ENCODE results near the gene ZNF536. TPM values are rescaled to one million over a fixed set of nuclear protein-coding genes. Genes with fewer than 3 reads are reported as not detected.
A peak's percentile ranks its signal among the peaks of the same experiment; 100 is the strongest.

ZNF536 gene
- not detected in 2 replicates for total RNA-seq
- not detected in 2 replicates for polyA plus RNA-seq
- polyA plus RNA-seq (2011; cell fraction: cytosol; rRNA removed), result not detected in 2 replicates
- polyA plus RNA-seq (2011; cell fraction: nucleus; rRNA removed), result not detected in 2 replicates
- polyA plus RNA-seq (2012), result not detected in 2 replicates
- not detected in 2 replicates for polyA minus RNA-seq
- polyA minus RNA-seq (2011; cell fraction: cytosol; rRNA and poly(A)+ RNA removed), result not detected
- polyA minus RNA-seq (2011; cell fraction: nucleus; rRNA and poly(A)+ RNA removed), result not detected in 2 replicates
- percentile 1 among the genes with signal in this experiment for Bru-seq, nascent RNA
- percentile 0 among the genes with signal in this experiment for BruChase-seq, experiment 1, labeled RNA remaining after a 6-hour chase
- BruChase-seq, experiment 2, labeled RNA remaining after a 2-hour chase, result not detected
- long read RNA-seq, result 0 reads

GRCh38 chr19:30371960-30372824, at the start of gene ZNF536:
ZNF536 (plus strand) TSS chr19:30372384; CDS start chr19:30443563, 71,179 bp downstream.
- ChIA-PET POLR2A (no interaction called here), CTCF (no interaction called here)
- H3K27me3 ChIP-seq (ENCODE audit: control insufficient read depth in 2 of 2, insufficient read depth in 2 of 2, low read length in 2 of 2), result no peaks in the 10 kb centered on the region
- H3K4me1 ChIP-seq (ENCODE audit: control insufficient read depth, extremely low read depth, insufficient read depth, low read length), result no peaks in the 10 kb centered on the region
- no peak for TF ChIP-seq MAX (IDR thresholded peaks at IDR 0.05; ENCODE audit: insufficient read depth, insufficient read length)
- no peak for TF ChIP-seq EZH2 (IDR thresholded peaks at IDR 0.05; ENCODE audit: borderline replicate concordance, low read depth, low read length, severe bottlenecking)
- TF ChIP-seq POLR2AphosphoS5 (IDR thresholded peaks at IDR 0.05; ENCODE audit: insufficient read depth, low read depth, low read length), result no peak
- TF ChIP-seq GATA2 (IDR thresholded peaks at IDR 0.05; ENCODE audit: insufficient read depth, insufficient read length, low read depth, low read length), result no peak
- no peak for TF ChIP-seq CTCF (IDR thresholded peaks at IDR 0.05; ENCODE audit: extremely low read depth in 1 of 2, insufficient read depth in 1 of 2, low read depth in 1 of 2, low read length in 2 of 2)
- TF ChIP-seq POLR2A (IDR thresholded peaks at IDR 0.05; ENCODE audit: low read depth, low read length), result no peak
- TF ChIP-seq FOS (IDR thresholded peaks at IDR 0.05; ENCODE audit: borderline replicate concordance, insufficient read depth, low read length), result no peak
- TF ChIP-seq MYC (IDR thresholded peaks at IDR 0.05; ENCODE audit: low read depth, low read length), result no peak
- no peak for TF ChIP-seq JUN (IDR thresholded peaks at IDR 0.05; ENCODE audit: borderline replicate concordance, insufficient read depth, insufficient read length, low read depth)
- no peak within 1 kb of the TSS for H3K4me2 ChIP-seq (ENCODE audit: insufficient read depth, low read length)
- FAIRE-seq, result no peak
- dilution Hi-C loops (cut with MboI; ENCODE audit: extremely low pct_ligation_motif_present, low sequenced_read_pairs) (no loop called here), intact Hi-C loops (cut with micrococcal nuclease) (no loop called here)
- no TSS peak for BruUV-seq (replicated peaks)
- no peak within 1 kb of the TSS for H3K4me3 ChIP-seq (replicated peaks in 1 of 3; ENCODE audit: insufficient read depth in 1 of 3, low read depth in 1 of 3, low read length in 3 of 3)
- no peaks in the 10 kb centered on the region for H3K9me3 ChIP-seq (replicated peaks; ENCODE audit: control insufficient read depth, insufficient read depth, low read length)
- no peak within 1 kb of the TSS for H2AFZ ChIP-seq (ENCODE audit: low read depth, low read length)
- no peaks in the 10 kb centered on the region for H3K79me2 ChIP-seq (ENCODE audit: control insufficient read depth, insufficient read depth, low read length)
- no peaks in the 10 kb centered on the region for H4K20me1 ChIP-seq (replicated peaks; ENCODE audit: control insufficient read depth, extremely low read depth, insufficient read depth, low read length)
- DNase-seq (ENCODE audit: low read depth, low spot score), result no peak
- no peaks in the 10 kb centered on the region for H3K9me1 ChIP-seq (replicated peaks; ENCODE audit: control insufficient read depth, extremely low read depth, insufficient read depth, low read length)
- H3K9ac ChIP-seq (replicated peaks; ENCODE audit: extremely low read depth, insufficient read depth, low read length), result no peak within 1 kb of the TSS
- H3K36me3 ChIP-seq (ENCODE audit: control insufficient read depth in 2 of 2, extremely low read depth in 1 of 2, insufficient read depth in 2 of 2, low read length in 2 of 2), result no peaks in the 10 kb centered on the region
- no peak within 1 kb of the TSS for H3K27ac ChIP-seq (ENCODE audit: insufficient read depth, low read depth, low read length)
